Fibroblast of upper back skin (primary cell): ENCODE data around the gene TMTC2.
A peak's percentile ranks its signal among the peaks of the same experiment; 100 is the strongest.

Experiments used
- DNase-seq: peaks from one replicate; pipeline ENCODE4 v3.0.0-alpha.2; 2013

TMTC2 gene

DNA sequence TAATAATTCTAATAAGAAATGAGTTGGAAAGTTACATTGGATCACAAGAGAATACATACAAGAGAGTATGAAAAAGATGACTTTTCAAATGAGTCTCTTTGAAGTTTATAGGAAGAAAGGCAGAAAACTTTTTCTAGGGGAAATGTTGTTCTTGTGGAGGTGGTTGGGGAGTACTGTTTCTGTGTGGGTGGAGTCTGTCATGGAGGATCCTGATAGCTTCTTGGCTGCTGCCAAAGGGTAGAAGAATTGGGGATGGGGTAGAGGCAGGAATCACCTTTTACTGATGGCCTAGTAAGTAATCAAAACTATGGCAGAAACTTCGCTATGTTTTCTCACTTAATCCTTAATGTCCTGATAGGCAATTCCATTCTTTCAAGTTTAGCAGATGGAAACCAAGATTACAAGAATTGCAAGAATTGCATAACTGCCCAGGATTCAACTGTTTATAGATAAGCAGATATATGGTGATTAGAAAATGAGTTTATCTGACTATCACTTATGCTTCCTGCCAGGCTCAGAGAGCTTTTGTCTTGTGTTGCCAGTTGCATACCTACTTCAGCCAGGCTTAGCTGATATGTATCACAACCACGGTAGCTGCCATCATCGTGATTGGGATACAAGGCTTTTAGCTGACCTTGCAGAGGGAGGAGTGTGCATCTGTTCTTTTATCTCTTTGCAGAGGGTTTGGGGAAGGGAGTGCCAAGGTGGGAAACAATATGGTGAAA lies 463.9 kb downstream of the TMTC2 start:
- DNase-seq = no peak

DNA sequence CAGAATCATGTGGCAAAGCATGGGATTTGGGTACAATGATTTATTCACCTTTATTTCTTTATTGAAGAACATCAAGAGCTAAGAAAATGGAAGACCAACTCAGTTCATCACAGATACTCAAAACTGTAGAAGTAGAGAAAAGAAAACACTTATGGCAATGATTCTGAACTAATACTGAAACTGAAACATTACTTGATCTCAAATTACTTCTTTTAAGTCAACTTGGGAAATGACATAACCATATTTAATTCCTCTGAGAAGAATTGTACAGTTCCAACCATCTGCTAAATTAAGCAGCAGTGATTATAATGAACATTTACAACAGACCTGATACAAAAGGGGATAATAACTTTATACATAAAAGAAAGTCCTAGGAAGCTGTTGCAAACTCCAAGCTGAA lies 466.5 kb downstream of the TMTC2 start:
- DNase-seq = no peak

DNA sequence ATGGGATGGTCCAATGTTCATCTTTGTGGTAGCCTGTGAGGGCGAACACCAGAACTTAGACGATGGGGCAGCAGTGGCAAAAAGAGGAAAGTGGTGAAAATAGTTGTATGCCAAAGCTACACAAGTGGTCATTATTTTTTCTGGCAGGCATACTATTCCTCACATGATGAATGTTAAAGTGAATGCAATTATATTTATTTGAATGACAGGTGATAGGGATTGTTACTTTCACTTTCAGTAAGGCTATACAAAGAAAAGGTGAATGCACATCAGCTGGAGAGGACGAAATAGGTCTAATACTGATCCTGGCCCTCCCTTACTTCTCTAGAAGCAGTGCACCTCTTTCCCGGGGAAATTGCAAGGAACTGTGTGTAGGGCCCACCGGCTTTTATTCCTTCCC lies 470.1 kb downstream of the TMTC2 start:
- DNase-seq = no peak

DNA sequence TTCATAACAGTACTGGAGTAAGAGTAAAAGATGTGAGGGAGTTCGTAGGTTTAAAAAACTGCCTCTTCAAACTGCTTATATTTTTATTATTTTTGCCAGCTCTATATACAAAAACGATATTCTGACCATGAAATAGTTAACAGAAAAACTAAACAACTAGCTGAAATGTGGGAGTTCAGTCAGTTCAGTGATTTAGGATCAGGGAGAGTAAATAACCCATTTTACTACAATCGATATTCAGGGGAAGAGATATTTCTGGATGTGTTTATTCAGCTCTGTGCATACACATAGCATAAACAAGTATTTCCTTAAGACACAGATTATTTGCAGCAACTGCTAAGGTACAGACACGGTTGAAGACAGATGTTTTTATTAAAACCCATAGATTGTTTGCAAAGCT lies 470.9 kb downstream of the TMTC2 start:
- DNase-seq = no peak

DNA sequence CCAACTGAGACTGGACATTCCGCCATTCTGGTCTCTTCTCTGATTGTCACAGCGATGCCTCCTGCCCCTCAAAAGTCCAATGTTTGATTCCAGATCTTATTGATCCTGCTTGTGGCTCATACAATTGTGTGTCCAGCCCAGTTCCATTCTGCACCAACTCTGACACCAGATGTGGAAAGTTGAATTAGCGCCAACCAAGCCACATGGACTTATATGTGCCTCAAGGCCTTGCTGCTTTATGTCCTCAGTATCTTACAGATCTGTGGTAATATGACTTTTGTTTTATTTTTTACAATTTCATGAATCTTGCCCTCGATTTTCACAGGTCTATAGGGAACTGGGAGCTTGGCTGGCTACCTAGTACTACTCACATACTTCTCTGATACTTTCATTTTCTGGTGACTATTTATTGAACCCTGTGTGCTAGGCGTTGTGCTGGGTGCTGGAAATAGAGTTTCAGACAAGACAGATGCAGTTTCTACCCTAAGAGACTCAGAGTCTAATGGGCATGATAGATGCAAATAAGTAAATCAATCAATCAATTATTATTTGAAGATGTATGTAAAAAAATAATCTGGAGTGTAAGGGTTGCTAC lies 472.0 kb downstream of the TMTC2 start:
- no peak for DNase-seq

DNA sequence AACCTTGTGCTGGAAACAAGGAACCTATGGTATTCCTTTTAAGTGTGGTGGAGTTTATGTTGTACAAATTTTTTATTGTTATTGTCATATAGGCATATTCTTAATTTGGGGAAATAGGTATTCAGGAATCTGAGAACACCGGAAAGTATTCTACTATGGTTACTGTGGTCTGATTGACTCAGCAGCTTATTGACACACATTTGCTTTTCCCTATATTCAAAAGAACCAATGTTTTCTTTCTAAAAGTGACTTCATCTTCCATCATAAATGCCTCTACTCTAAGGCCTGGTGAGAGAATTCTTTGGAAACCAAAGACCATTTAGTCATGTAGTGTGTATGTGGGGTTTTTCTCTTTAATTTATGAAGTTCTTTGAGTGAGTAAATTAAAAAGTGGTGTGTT lies 474.8 kb downstream of the TMTC2 start:
- peak; percentile 73 for DNase-seq

DNA sequence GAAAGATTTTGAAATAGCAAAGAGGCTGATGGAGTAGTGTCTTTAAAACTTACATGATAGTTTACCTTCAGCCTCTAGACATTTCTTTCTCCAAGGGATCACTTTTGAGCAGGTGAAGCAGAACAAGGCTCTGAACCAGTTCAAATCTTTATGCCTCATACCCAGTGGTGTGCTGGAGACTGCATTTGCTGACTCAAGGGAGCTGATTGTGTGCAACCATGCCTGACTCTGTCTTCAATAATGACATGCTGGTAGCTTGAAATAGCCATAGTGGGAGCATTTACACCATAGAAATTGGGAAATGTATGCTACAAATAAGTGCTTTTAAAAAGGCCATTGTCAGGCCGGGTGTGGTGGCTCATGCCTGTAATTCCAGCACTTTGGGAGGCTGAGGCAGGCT lies 482.0 kb downstream of the TMTC2 start:
- DNase-seq = no peak

DNA sequence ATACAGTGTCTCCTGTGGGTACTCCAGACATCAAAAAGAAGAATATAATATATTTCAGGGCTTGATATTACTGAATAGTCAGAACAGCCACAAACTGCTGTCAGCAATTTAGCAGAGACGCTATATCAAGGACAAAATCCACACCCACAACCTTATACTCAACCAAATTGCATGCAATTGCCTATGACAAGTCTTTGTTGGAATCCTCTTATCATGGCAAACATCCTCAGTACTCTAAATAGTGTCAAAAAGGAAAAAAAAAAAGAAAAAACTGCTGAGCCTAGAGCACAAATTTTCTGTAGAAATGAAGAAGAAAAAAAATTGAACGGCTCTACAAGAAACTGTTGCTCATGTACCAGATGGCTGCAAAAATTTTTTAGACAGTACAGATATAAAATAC lies 485.7 kb downstream of the TMTC2 start:
- DNase-seq = no peak

DNA sequence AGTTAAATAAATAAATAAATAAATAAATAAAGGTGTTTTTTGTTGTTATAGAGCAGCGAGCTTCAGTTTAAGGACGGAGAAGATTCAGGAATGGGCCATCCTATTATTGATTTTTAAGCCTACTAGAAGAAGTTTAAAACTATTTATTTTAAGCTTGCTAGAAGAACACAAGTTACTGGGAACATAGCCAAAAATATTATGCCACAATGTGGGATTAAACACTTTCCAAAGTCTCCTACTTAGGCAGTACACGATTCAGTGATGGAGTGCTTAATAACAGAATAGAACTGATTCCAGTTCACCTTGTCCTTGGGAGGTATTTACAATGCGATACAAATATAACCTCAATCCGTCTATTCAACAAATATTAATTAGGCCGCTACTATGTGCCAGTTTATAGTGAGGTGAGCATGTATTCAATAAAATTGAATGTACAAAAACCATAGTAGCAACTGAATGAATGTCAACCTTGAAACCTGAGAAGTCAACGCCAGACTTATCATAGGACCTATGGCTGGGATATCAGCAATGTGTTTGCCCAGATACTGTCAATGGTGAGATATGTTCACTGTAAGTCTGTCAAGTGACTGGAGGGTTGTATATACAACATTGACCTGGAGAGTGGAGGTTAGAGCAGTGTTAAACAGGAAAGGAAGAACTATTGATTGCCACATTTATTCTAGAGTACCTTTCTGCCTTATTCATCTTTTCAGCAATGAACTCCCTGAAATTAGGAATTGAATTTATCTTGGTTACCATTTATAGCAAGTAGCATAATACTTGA lies 486.4 kb downstream of the TMTC2 start:
- no peak for DNase-seq

DNA sequence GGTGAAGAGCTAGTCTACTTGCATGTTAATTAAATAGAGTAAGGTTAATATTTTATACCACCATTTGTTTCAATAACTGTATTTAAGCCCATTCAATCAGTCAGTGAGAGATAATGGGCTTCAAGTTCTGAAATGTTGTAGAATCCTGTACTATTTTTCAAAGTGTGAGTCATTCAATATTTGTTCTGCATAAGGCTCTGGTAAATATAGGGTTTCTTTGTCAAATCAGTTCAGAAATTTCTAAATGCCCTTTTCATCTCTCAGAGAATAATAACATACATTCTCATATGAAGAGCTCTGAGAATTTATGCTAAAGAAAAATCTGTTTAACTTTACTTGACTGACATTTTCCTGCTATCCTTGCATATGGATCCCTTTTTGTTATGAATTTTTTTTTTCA lies 493.3 kb downstream of the TMTC2 start:
- no peak for DNase-seq

DNA sequence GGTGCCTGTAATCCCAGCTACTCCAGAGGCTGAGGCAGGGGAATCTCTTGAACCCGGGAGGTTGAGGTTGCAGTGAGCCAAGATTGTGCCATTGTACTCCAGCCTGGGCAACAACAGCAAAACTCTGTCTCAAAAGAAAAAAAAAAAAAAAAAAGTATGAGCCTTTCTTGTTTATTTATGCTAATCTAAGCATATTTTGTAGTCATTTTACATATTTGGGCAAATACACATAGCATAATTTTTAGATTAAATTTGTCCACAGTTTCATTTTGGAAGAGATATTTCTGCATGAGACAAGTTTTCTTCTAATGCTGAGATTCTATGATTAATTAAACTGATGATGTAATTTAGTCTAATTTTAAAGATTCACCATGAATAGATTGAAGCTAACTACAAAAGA lies 494.4 kb downstream of the TMTC2 start:
- no peak for DNase-seq

DNA sequence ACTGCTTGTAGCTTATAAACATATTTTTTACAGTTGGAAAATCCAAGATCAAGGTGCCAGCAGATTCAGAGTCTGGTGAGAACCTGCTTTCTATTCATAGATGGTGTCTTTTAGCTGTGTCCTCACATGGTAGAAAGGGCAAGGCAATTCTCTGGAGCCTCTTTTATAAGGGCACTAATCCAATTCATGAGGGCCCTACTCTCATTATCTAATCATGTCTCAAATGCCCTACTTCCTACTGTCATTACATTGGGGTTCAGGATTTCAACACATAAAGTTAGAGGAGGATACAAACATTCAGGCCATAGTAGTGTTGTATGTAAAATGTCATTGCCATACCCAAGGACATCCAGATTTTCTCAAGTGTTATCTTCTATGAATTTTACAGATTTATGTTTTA lies 496.4 kb downstream of the TMTC2 start:
- no peak for DNase-seq
